ENCODE measurements around the gene HJV. TPM values are rescaled to one million over a fixed set of nuclear protein-coding genes. Genes with fewer than 3 reads are reported as not detected.
A peak's percentile ranks its signal among the peaks of the same experiment; 100 is the strongest.

Gene HJV
- total and polyA plus RNA-seq, 2 of the 8 experiments (the other 6 are each of a cell fraction or from before 2014, with no cell fraction given), result 0.32 to 0.70 TPM

DNA sequence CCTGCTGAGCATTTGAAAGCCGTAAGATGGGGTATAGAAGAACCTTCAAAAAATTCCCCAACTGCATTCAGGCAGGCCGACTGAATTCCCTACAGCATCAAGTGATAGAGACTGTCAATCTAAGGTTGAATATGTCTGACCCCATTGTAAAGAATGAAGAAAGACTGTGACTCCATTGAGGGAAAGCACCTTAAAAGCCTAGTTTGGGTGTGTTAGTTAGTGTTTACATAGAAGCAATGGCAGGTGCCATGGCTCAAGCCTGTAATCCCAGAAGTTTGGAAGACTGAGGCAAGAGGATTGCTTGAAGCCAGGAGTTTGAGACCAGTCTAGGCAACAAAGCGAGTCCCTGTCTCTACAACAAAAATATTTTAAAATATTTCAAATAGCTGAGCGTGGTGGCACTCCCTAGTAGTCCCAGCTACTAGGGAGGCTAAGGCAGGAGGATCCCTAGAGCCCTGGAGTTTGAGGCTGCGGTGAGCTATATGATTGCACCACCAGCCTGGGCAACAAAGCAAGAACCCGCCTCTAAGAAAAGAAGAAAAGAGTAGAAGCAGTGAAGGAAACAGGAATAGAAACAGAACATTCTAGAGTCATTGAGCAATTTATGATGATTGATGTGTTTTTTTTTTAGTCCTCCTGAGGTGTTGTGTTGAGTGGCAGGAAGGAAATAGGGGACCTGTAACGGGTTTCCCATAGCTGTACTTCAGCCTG is 41.6 kb downstream of the HJV start:
- no peak overlapping the region for H4K8ac ChIP-seq (ENCODE audit: extremely low read depth, insufficient read depth, low read length)
- no peak overlapping the region for H4K5ac ChIP-seq (ENCODE audit: insufficient read length, low read depth, low read length)
- peaks cover 3% of the 10 kb centered on the region; the same call in 1 of the 2 replicates for H3K23me2 ChIP-seq (ENCODE audit: low read depth, low read length)
- WGBS, 2 experiments (ENCODE audit: extremely low coverage in 1 of 2, insufficient coverage in 1 of 2, insufficient read length in 1 of 2, insufficient replicate concordance in 2 of 2, low coverage in 1 of 2, low lambda C conversion rate in 2 of 2, missing lambda C conversion rate in 1 of 2), result 65% methylated on average over 7 of the region's 7 CpGs; no CpG with 5 or more reads in 1 of the 2 experiments
- H3K36me3 ChIP-seq (ENCODE audit: control insufficient read depth in 2 of 4, insufficient read depth in 4 of 4, low read length in 3 of 4), result no peaks in the 10 kb centered on the region
- no peaks in the 10 kb centered on the region for H3K79me1 ChIP-seq (ENCODE audit: low read depth, low read length)
- peak overlapping the region; percentile 36 for H4K91ac ChIP-seq (replicated peaks; ENCODE audit: insufficient read length, low read length)
- ChIA-PET POLR2A (ENCODE audit: partially characterized antibody) (interaction anchor here (0.6 to 13.7 kb wide), 9 partner anchors 13 to 72 kb away, joined by 3 to 218 read pairs (median 4); partner anchors contain the start of genes ANKRD34A, POLR3GL and TXNIP), CTCF (ENCODE audit: partially characterized antibody) (interaction anchor here (0.6 to 8.7 kb wide), 15 partner anchors 11 to 244 kb away, joined by 3 to 152 read pairs (median 17); partner anchors contain the start of genes ANKRD34A, HJV, NUDT17 and PIAS3)
- H2BK20ac ChIP-seq (ENCODE audit: low read length), result peak overlapping the region; percentile 91; the same call in 1 of the 2 replicates
- H2BK120ac ChIP-seq (replicated peaks; ENCODE audit: low read depth, low read length), result peak overlapping the region; percentile 7
- peak overlapping the region; percentile 68 for H3K27ac ChIP-seq (ENCODE audit: low read depth, low read length)
- DNase-seq (ENCODE audit: low read depth in 1 of 2, low spot score in 2 of 2) (no peak), FAIRE-seq (no peak)
- no peaks in the 10 kb centered on the region for H3K27me3 ChIP-seq (replicated peaks in 1 of 4; ENCODE audit: control insufficient read depth in 3 of 4, extremely low read depth in 1 of 4, insufficient read depth in 3 of 4, low read length in 3 of 4)
- H3K4me1 ChIP-seq (replicated peaks in 1 of 4; ENCODE audit: control insufficient read depth in 3 of 4, insufficient read depth in 4 of 4, low read length in 3 of 4), result peaks cover 4 to 18% (median 14%) of the 10 kb centered on the region in 4 experiments; a peak in 5 of 7 replicates
- H3K56ac ChIP-seq (replicated peaks; ENCODE audit: insufficient read length, low read depth, low read length), result no peak overlapping the region
- H2BK5ac ChIP-seq (ENCODE audit: low read depth, low read length), result peak overlapping the region; percentile 89
- H2AK5ac ChIP-seq (ENCODE audit: low read depth, low read length), result no peak overlapping the region
- no peaks in the 10 kb centered on the region for H4K20me1 ChIP-seq (replicated peaks in 1 of 2; ENCODE audit: control insufficient read depth in 1 of 2, insufficient read depth in 2 of 2, low read length in 2 of 2)
- H3K4ac ChIP-seq (replicated peaks; ENCODE audit: insufficient read length, low read depth, low read length), result no peak overlapping the region
- H2BK12ac ChIP-seq (ENCODE audit: low read depth, low read length), result peak overlapping the region; percentile 94; the same call in 1 of the 2 replicates
- no peaks in the 10 kb centered on the region for H3K9me3 ChIP-seq (ENCODE audit: insufficient read depth in 2 of 2, low read depth in 1 of 2, low read length in 1 of 2)
- no peak overlapping the region for H3K9ac ChIP-seq (replicated peaks in 1 of 4; ENCODE audit: extremely low read depth in 1 of 4, low read depth in 3 of 4, low read length in 3 of 4)
- no peak overlapping the region for H3K14ac ChIP-seq (ENCODE audit: insufficient read length)
- H3K18ac ChIP-seq (ENCODE audit: extremely low read depth, low read length), result 0 out of 2 replicates have a peak overlapping the region, but pooled peaks have one; percentile 29
- H3K4me2 ChIP-seq (ENCODE audit: insufficient read depth in 1 of 2, low read depth in 2 of 2, low read length in 2 of 2), result peak overlapping the region; percentile 62 to 72
- H3K79me2 ChIP-seq (ENCODE audit: control insufficient read depth in 1 of 2, insufficient read depth in 2 of 2, low read length in 2 of 2), result no peaks in the 10 kb centered on the region
- H3K4me3 ChIP-seq (ENCODE audit: extremely low read depth in 1 of 4, insufficient read depth in 2 of 4, low read depth in 3 of 4, low read length in 4 of 4), result peak overlapping the region in 3 of 4 experiments; percentile 12 to 41 (median 14); a peak in 3 of 8 replicates
- H2AFZ ChIP-seq (ENCODE audit: low read length), result no peak overlapping the region
- H2BK15ac ChIP-seq (ENCODE audit: low read length), result 0 out of 2 replicates have a peak overlapping the region, but pooled peaks have one; percentile 89
- H3K23ac ChIP-seq (ENCODE audit: insufficient read length), result no peak overlapping the region
